HFFc6 (cell line): ENCODE data around the gene FZD7. TPM values are rescaled to one million over a fixed set of nuclear protein-coding genes. Genes with fewer than 3 reads are reported as not detected.

Source experiments
- DNase-seq: peaks from one replicate; pipeline ENCODE4 v3.0.0-alpha.2; 2018
- H3K27ac Mint-ChIP-seq: 2 replicates; pipeline ENCODE4 v1.8.0; 2020; ENCODE audit warnings: mild to moderate bottlenecking, mixed read lengths
- H3K27me3 Mint-ChIP-seq: 2 replicates; pipeline ENCODE4 v1.8.0; 2021; ENCODE audit warnings: mild to moderate bottlenecking, moderate library complexity, mixed read lengths; ENCODE audit not compliant: insufficient read depth
- H3K36me3 Mint-ChIP-seq: 2 replicates; pipeline ENCODE4 v1.8.0; 2021; ENCODE audit warnings: low read depth, mixed read lengths
- H3K4me1 Mint-ChIP-seq: 2 replicates; pipeline ENCODE4 v1.8.0; 2020; ENCODE audit warnings: low read depth, mixed read lengths
- H3K4me3 Mint-ChIP-seq: 2 replicates; pipeline ENCODE4 v1.8.0; 2020; ENCODE audit warnings: mild to moderate bottlenecking, moderate library complexity, mixed read lengths
- H3K9me3 Mint-ChIP-seq: 2 replicates; pipeline ENCODE4 v1.8.0; 2020; ENCODE audit warnings: mild to moderate bottlenecking, mixed read lengths
- total RNA-seq, 6 experiments: library from RNA; stranded (reverse); fragmentation: NEBNext Ultra II Directional; extraction: Animal tissue kit (Norgen Biotek cat#: 25700); gene quantifications; 2 replicates in 1 of 6; 3 replicates in 5 of 6; pipeline ENCODE4 v1.2.3, GENCODE V29; 2021
- TF ChIP-seq, protein P1 (sequence below): fragments of 200-600 bp; sonication (generic); IDR thresholded peaks from 2 replicates; pipeline ENCODE4 v1.5.0; 2021; ENCODE audit warnings: antibody characterized with exemption, mild to moderate bottlenecking

FZD7 gene
- total RNA-seq, 6 experiments from 2014 or later: 111 to 147 (median 117) TPM

DNA sequence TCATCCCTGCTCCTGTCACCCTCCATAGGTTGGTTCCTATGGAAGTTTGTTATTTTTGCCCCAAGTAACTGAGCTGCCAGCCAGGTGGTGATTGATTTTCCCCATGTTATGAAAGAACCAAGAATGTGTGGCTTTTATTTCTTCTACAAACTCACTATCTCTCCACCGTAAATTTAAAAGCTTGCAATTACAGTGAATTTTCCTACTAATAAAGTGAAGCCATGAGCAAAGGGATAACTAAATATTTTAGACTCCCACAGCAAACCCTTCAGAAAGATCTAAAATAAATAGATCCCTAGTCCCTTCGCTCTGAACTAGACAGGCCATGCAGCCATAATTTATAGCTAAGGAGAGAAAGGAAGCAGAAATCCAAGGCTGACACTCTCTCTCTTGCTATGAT lies 33.2 kb downstream of the FZD7 start:
- TF ChIP-seq, protein P1, sequence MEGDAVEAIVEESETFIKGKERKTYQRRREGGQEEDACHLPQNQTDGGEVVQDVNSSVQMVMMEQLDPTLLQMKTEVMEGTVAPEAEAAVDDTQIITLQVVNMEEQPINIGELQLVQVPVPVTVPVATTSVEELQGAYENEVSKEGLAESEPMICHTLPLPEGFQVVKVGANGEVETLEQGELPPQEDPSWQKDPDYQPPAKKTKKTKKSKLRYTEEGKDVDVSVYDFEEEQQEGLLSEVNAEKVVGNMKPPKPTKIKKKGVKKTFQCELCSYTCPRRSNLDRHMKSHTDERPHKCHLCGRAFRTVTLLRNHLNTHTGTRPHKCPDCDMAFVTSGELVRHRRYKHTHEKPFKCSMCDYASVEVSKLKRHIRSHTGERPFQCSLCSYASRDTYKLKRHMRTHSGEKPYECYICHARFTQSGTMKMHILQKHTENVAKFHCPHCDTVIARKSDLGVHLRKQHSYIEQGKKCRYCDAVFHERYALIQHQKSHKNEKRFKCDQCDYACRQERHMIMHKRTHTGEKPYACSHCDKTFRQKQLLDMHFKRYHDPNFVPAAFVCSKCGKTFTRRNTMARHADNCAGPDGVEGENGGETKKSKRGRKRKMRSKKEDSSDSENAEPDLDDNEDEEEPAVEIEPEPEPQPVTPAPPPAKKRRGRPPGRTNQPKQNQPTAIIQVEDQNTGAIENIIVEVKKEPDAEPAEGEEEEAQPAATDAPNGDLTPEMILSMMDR: no peak
- Mint-ChIP-seq H3K4me1 (peaks cover 32% of the 10 kb centered on the region), H3K27me3 (no peaks in the 10 kb centered on the region), H3K36me3 (no peaks in the 10 kb centered on the region), H3K4me3 (no peak overlapping the region), H3K9me3 (no peaks in the 10 kb centered on the region), H3K27ac (no peak overlapping the region)
- no peak for DNase-seq

DNA sequence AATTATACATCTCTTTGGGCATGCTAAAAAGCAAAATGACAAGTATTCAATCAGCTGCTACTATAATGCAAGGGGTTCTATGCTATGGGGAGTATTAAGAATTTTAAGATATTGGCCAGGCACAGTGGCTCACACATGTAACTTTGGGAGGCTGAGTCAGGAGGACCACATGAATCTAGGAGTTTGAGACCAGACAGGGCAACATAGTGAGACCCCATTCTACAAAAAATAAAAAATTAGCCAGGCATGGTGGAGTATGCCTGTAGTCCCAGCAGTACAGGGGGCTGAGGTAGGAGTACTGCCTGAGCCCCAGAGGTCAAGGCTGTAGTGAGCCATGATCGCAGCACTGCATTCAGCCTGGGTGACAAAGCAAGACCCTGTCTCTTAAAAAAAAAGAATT lies 33.9 kb downstream of the FZD7 start:
- Mint-ChIP-seq H3K27ac (no peak overlapping the region), H3K4me3 (no peak overlapping the region), H3K9me3 (no peaks in the 10 kb centered on the region), H3K4me1 (peaks cover 32% of the 10 kb centered on the region), H3K27me3 (no peaks in the 10 kb centered on the region), H3K36me3 (no peaks in the 10 kb centered on the region)
- TF ChIP-seq, protein P1: no peak
- no peak for DNase-seq

DNA sequence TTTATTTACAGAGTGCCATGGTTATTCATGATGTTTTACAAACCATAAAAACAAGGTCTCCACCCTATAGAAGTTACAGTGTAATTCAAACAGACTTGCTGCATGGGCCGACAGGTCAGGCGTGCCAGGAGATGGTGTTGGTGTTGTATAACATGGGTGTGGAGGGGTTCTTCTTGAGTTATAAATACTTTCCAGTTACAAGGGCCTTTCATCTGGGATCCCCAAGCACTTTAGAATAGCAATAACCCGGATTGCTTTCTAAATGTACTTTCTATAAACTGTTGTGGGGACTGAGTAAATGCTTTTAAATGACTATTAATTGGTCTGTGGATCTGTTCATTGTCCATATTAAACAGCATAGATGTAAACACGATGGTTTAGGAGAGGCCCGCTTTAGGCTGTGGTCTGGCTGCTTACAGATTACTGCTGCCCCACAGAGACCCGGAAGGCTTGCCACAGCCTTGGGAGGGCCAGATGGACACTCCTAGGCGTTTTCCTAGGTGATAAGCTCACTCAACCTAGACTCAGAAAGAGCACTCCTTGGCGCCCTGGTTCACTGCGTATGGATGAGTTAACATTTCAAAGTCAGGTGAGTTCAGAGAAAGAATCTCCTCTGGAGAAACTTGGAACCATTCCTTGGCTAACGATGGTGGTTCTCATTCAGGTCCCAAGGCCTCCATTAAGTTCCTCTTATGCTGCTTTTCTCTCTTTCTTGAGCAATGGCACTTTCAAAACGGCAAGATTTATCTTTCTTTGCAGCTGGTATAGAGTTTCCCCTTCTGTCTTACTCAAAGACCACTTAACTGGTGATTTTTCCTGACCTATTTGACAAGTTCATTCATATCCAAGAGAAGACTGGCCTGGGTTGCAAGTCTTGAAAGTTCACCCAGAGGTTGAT lies 35.8 kb downstream of the FZD7 start:
- H3K9me3 Mint-ChIP-seq: no peaks in the 10 kb centered on the region
- peaks cover 15% of the 10 kb centered on the region for H3K4me1 Mint-ChIP-seq
- no peaks in the 10 kb centered on the region for H3K36me3 Mint-ChIP-seq
- DNase-seq: no peak
- no peaks in the 10 kb centered on the region for H3K27me3 Mint-ChIP-seq
- TF ChIP-seq, protein P1: no peak
- no peak overlapping the region for H3K4me3 Mint-ChIP-seq
- H3K27ac Mint-ChIP-seq: no peak overlapping the region

DNA sequence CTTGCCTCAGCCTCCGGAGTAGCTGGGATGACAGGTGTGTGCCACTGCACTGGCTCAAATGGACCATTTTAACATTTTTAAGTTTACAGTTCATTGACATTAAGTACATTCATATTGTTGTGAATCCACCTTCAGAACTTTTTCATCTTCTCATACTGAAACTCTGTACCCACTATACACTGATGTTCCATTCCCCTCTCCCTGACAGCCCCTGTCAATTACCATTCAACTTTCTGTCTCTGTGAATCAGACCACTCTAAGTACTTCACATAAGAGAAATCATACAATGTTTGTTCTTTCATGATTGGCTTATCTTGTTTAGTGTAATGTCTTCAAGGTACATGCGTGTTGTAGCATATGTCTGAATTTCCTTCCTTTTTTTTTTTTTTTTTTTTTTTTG lies 37.5 kb downstream of the FZD7 start:
- DNase-seq: no peak
- Mint-ChIP-seq H3K9me3 (no peaks in the 10 kb centered on the region), H3K4me1 (0 out of 2 replicates have a peak, but pooled peaks cover 4% of the 10 kb centered on the region), H3K27ac (no peak overlapping the region), H3K4me3 (no peak overlapping the region), H3K27me3 (peaks cover 3% of the 10 kb centered on the region; the same call in 1 of the 2 replicates), H3K36me3 (no peaks in the 10 kb centered on the region)
- TF ChIP-seq, protein P1: no peak

DNA sequence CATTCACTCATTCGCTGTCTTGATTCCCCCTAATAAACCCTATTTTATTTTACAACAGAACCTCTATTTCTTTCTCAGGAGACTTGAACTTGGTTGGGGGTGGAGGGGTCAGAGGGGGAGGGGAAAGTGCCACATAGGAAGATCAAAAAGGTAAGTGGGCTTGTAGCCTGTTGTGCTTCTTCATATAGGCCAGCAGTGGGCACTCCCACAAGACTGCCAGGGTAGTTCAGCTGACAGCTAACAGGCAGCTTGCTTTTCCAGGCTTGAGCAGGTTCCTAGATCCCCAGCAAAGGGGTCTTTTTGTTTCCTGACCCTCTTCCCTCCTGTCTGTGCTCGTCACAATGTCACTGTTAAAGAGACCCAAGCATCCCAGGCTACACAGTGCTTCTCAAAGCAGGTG lies 38.6 kb downstream of the FZD7 start:
- Mint-ChIP-seq H3K4me1 (0 out of 2 replicates have a peak, but pooled peaks cover 4% of the 10 kb centered on the region), H3K4me3 (no peak overlapping the region), H3K9me3 (no peaks in the 10 kb centered on the region), H3K27ac (no peak overlapping the region), H3K27me3 (peaks cover 4% of the 10 kb centered on the region; the same call in 1 of the 2 replicates), H3K36me3 (no peaks in the 10 kb centered on the region)
- DNase-seq: no peak
- TF ChIP-seq, protein P1: peak; percentile 49
